Liver (tissue), 9 donors: ENCODE measurements around the gene PKD1. TPM values are rescaled to one million over a fixed set of nuclear protein-coding genes. Genes with fewer than 3 reads are reported as not detected.
"Not testable (repeated sequence)": the region's sequence is repeated elsewhere in the genome, so short reads cannot be mapped to it uniquely, and the experiment has no call there.

Experiments used
- DNase-seq: peaks from one replicate; pipeline ENCODE4 v3.0.0-alpha.2; 2017; ENCODE audit warnings: low spot score
- H3K27ac ChIP-seq, 2 donors: one replicate each; pipeline ENCODE4 v1.7.0; 2013; ENCODE audit warnings: inconsistent platforms in 2 of 2, low read length in 2 of 2, control low read depth in 1 of 2, low read depth in 1 of 2, mild to moderate bottlenecking in 1 of 2
- H3K27me3 ChIP-seq, 4 donors: one replicate each; pipeline versions ENCODE4 v1.6.1 to v1.7.0; 2013; ENCODE audit warnings: low read length in 3 of 4, inconsistent platforms in 1 of 4, mild to moderate bottlenecking in 1 of 4, moderate library complexity in 1 of 4; ENCODE audit not compliant: control insufficient read depth in 4 of 4, insufficient read depth in 4 of 4
- H3K36me3 ChIP-seq, 4 donors: one replicate each; pipeline versions ENCODE4 v1.6.1 to v1.7.0; 2013; ENCODE audit warnings: low read length in 3 of 4, mild to moderate bottlenecking in 3 of 4, low read depth in 1 of 4, moderate library complexity in 1 of 4; ENCODE audit not compliant: control insufficient read depth in 4 of 4, insufficient read depth in 3 of 4
- H3K4me1 ChIP-seq, 4 donors: one replicate each; pipeline versions ENCODE4 v1.6.1 to v1.7.0; 2013; ENCODE audit warnings: low read length in 3 of 4, mild to moderate bottlenecking in 3 of 4, moderate library complexity in 1 of 4; ENCODE audit not compliant: control insufficient read depth in 4 of 4, insufficient read depth in 4 of 4
- H3K4me3 ChIP-seq, 3 donors: one replicate each; pipeline versions ENCODE4 v1.6.1 to v1.7.0; 2013; ENCODE audit warnings: low read length in 3 of 3, control low read depth in 1 of 3, low read depth in 1 of 3, mild to moderate bottlenecking in 1 of 3
- H3K9ac ChIP-seq, 2 donors: one replicate each; pipeline ENCODE4 v1.7.0; 2013; ENCODE audit warnings: low read length in 2 of 2, mild to moderate bottlenecking in 2 of 2, moderate library complexity in 2 of 2, control low read depth in 1 of 2, low read depth in 1 of 2
- H3K9me3 ChIP-seq, 4 donors: one replicate each; pipeline versions ENCODE4 v1.6.1 to v1.7.0; 2013; ENCODE audit warnings: low read length in 3 of 4; ENCODE audit not compliant: control insufficient read depth in 4 of 4
- CTCF ChIP-seq: fragments of 150-350 bp; IDR thresholded peaks from 2 replicates; pipeline ENCODE4 v1.5.1; 2017; ENCODE audit warnings: improper control_type of control experiment, low read depth, low read length; ENCODE audit not compliant: missing input control
- EGR1 ChIP-seq, 2 donors: IDR thresholded peaks; 2 replicates each; pipeline ENCODE4 v1.6.1; 2016 to 2018; ENCODE audit warnings: antibody characterized with exemption in 2 of 2, low read depth in 2 of 2
- FOXA2 ChIP-seq: IDR thresholded peaks from 2 replicates; pipeline ENCODE4 v1.6.1; 2016; ENCODE audit warnings: antibody characterized with exemption
- GABPA ChIP-seq, 2 donors: IDR thresholded peaks in 1 of 2; conservative IDR thresholded peaks in 1 of 2; 2 replicates each; pipeline ENCODE4 v1.6.1; 2016; ENCODE audit warnings: antibody characterized with exemption in 2 of 2, mild to moderate bottlenecking in 1 of 2, moderate library complexity in 1 of 2
- HNF4A ChIP-seq, 2 donors: conservative IDR thresholded peaks; 2 replicates each; pipeline ENCODE4 v1.6.1; 2016; ENCODE audit warnings: antibody characterized with exemption in 2 of 2, mild to moderate bottlenecking in 2 of 2
- JUND ChIP-seq, 2 donors: IDR thresholded peaks; 2 replicates each; pipeline ENCODE4 v1.6.1; 2016; ENCODE audit warnings: antibody characterized with exemption in 2 of 2
- NR2F2 ChIP-seq: IDR thresholded peaks from 2 replicates; pipeline ENCODE4 v1.6.1; 2016; ENCODE audit warnings: antibody characterized with exemption
- RAD21 ChIP-seq, 2 donors: IDR thresholded peaks; 2 replicates each; pipeline ENCODE4 v1.6.1; 2016; ENCODE audit warnings: antibody characterized with exemption in 2 of 2, mild to moderate bottlenecking in 2 of 2
- RXRA ChIP-seq, 2 donors: IDR thresholded peaks; 2 replicates each; pipeline ENCODE4 v1.6.1; 2017 to 2018; ENCODE audit warnings: antibody characterized with exemption in 2 of 2, mild to moderate bottlenecking in 1 of 2
- SP1 ChIP-seq: IDR thresholded peaks from 2 replicates; pipeline ENCODE4 v1.6.1; 2018; ENCODE audit warnings: antibody characterized with exemption, mild to moderate bottlenecking
- TAF1 ChIP-seq: conservative IDR thresholded peaks from 2 replicates; pipeline ENCODE4 v1.6.1; 2016; ENCODE audit warnings: antibody characterized with exemption, mild to moderate bottlenecking
- YY1 ChIP-seq: IDR thresholded peaks from 2 replicates; pipeline ENCODE4 v1.6.1; 2016; ENCODE audit warnings: antibody characterized with exemption, mild to moderate bottlenecking
- WGBS: extraction: QIAGEN DNeasy Blood & Tissue Kit; methylation state at CpG from one replicate; pipeline ENCODE4 v1.1.7; 2013; 5-methylcytosine and 5-hydroxymethylcytosine counted together
- polyA plus RNA-seq, 2 donors: library from polyadenylated mRNA; stranded (reverse) in 1 of 2; unstranded in 1 of 2; fragments of 200-250 nt in 1 of 2; fragments of >200 nt in 1 of 2; fragmentation: Nextera tagmentation in 1 of 2; extraction: Ambion mirVana in 1 of 2; gene quantifications; one replicate each; pipeline versions ENCODE4 v1.2.1 to v1.2.3, GENCODE V29; 2013 to 2015
- total RNA-seq, 2 donors: library from RNA; depleted of rRNA; stranded (reverse); fragments of >200 nt; gene quantifications; one replicate each; pipeline ENCODE4 v1.2.3, GENCODE V29; 2014
- donor health status: healthy.
- donor health status: healthy.
- donor health status: healthy.
- donor health status: healthy.
- donor health status: healthy.

Gene PKD1
- total and polyA plus RNA-seq, 4 donors: 8.0 to 58.4 (median 25.6) TPM

- Histone ChIP-seq H3K4me1 (peaks cover 4 to 25% (median 8%) of the 10 kb centered on the region in 4 donors), H3K27ac (no peak overlapping the region), H3K9me3 (no peaks in the 10 kb centered on the region), H3K36me3 (peaks cover 0 to under 1% (median 0%) of the 10 kb centered on the region in 4 donors), H3K4me3 (no peak overlapping the region), H3K9ac (no peak overlapping the region), H3K27me3 (no peaks in the 10 kb centered on the region)
- WGBS: 92% methylated on average over 17 of the region's 17 CpGs
- no peak for TF ChIP-seq RAD21 (IDR thresholded peaks at IDR 0.05)
- no peak for TF ChIP-seq EGR1 (IDR thresholded peaks at IDR 0.05; ENCODE audit: low read depth in 2 of 2)
- no peak for TF ChIP-seq GABPA (IDR thresholded peaks at IDR 0.05 in 1 of 2, conservative IDR thresholded peaks at IDR 0.05 in 1 of 2)
- TF ChIP-seq FOXA2: no peak
- no peak for TF ChIP-seq HNF4A (conservative IDR thresholded peaks at IDR 0.05)
- DNase-seq: no peak
Observed at GRCh38 chr16:2122429-2122828, 13.3 kb downstream of the PKD1 start.

- Histone ChIP-seq H3K9me3 (no peaks in the 10 kb centered on the region), H3K4me3 (no peak overlapping the region), H3K27me3 (no peaks in the 10 kb centered on the region), H3K36me3 (peaks cover 0 to 1% (median 0%) of the 10 kb centered on the region in 4 donors), H3K4me1 (peaks cover 0 to 20% (median 6%) of the 10 kb centered on the region in 4 donors), H3K9ac (no peak overlapping the region), H3K27ac (no peak overlapping the region)
- 77% methylated on average over 19 of the region's 19 CpGs for WGBS
- DNase-seq: no peak
- TF ChIP-seq NR2F2 (no peak), FOXA2 (no peak), GABPA (IDR thresholded peaks at IDR 0.05 in 1 of 2, conservative IDR thresholded peaks at IDR 0.05 in 1 of 2) (no peak), JUND (IDR thresholded peaks at IDR 0.05) (no peak), YY1 (no peak), TAF1 (no peak), RAD21 (IDR thresholded peaks at IDR 0.05) (no peak), SP1 (no peak), RXRA (IDR thresholded peaks at IDR 0.05) (no peak)
Observed at GRCh38 chr16:2121853-2122252, 13.8 kb downstream of the PKD1 start.

- H3K9me3 ChIP-seq, H3K4me3 ChIP-seq, DNase-seq, H3K9ac ChIP-seq, H3K36me3 ChIP-seq, H3K27ac ChIP-seq, H3K27me3 ChIP-seq: not testable (repeated sequence)
- TF ChIP-seq RAD21 (IDR thresholded peaks at IDR 0.05) (peak; percentile 34 to 40), CTCF (peak; percentile 17)
- WGBS: 73% methylated on average over 9 of the region's 9 CpGs
- H3K4me1 ChIP-seq: peaks cover 0 to 14% (median 4%) of the 10 kb centered on the region in 4 donors
Observed at GRCh38 chr16:2121325-2121724, 14.4 kb downstream of the PKD1 start.

GRCh38 chr16:2117960-2118722 lies 17.6 kb downstream of the PKD1 start:
- not testable (repeated sequence) for H3K9ac ChIP-seq, H3K27ac ChIP-seq, H3K27me3 ChIP-seq, H3K9me3 ChIP-seq, H3K36me3 ChIP-seq, H3K4me3 ChIP-seq, DNase-seq, H3K4me1 ChIP-seq
- WGBS: 92% methylated on average over 30 of the region's 35 CpGs

- not testable (repeated sequence) for H3K9me3 ChIP-seq, H3K27me3 ChIP-seq, H3K27ac ChIP-seq, H3K36me3 ChIP-seq, H3K9ac ChIP-seq, H3K4me1 ChIP-seq, H3K4me3 ChIP-seq, DNase-seq
- WGBS: 92% methylated on average over 24 of the region's 25 CpGs
Observed at GRCh38 chr16:2117341-2117740, 18.4 kb downstream of the PKD1 start.

- not testable (repeated sequence) for H3K27me3 ChIP-seq, H3K27ac ChIP-seq
- 94% methylated on average over 24 of the region's 24 CpGs for WGBS
Observed at GRCh38 chr16:2116428-2116827, 19.3 kb downstream of the PKD1 start.

More at GRCh38 chr16:2116428-2116827, 19.3 kb downstream of the PKD1 start:
- not testable (repeated sequence) for H3K9me3 ChIP-seq, H3K9ac ChIP-seq, H3K4me1 ChIP-seq, H3K36me3 ChIP-seq, DNase-seq, H3K4me3 ChIP-seq
